HG02938 (cell line): Measurements from ENCODE around the gene STARD9.
A peak's percentile ranks its signal among the peaks of the same experiment; 100 is the strongest.
"Not testable (repeated sequence)": the region's sequence is repeated elsewhere in the genome, so short reads cannot be mapped to it uniquely, and the experiment has no call there.

Experiments
- ATAC-seq: cut with Tn5 transposase; IDR thresholded peaks from one replicate; pipeline ENCODE4 v1.9.1; 2021; ENCODE audit warnings: mild to moderate bottlenecking, moderate library complexity; ENCODE audit not compliant: unreplicated experiment

STARD9 gene

DNA sequence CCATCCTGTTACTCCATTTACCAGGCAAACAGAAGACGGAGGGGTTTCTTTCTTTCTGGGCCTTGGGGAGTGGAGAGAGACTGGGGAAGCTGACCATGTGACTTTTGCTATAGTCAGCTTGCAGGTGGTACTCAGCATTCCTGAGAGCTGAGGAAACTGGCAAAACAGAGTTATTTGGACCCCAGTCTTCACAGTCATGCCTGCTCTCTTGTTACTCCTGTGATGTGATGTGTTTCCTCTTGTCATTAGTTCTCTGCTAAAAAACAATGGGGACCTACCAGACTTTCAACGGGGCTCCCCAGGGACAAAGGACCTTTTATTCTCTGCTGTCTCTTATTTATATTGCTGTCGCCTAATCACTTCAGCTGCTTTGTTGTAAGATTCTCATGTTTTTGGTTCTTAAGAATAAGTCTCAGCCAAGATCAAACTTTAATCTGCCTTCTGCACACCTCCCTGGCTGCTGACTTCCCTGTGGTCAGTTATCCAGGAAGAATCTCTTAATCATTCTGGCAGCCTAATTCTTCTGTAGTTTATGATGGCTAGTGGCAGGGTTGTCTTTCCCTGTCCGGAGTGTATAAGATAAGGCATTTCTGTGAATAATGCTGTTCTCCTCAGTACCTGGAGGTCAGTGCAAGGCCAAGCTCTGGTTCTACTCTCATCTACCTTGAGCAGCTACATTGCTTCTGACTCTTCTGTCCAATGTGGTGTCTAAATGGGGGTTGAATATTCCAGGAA lies 8.8 kb downstream of the STARD9 start:
- no peak for ATAC-seq

DNA sequence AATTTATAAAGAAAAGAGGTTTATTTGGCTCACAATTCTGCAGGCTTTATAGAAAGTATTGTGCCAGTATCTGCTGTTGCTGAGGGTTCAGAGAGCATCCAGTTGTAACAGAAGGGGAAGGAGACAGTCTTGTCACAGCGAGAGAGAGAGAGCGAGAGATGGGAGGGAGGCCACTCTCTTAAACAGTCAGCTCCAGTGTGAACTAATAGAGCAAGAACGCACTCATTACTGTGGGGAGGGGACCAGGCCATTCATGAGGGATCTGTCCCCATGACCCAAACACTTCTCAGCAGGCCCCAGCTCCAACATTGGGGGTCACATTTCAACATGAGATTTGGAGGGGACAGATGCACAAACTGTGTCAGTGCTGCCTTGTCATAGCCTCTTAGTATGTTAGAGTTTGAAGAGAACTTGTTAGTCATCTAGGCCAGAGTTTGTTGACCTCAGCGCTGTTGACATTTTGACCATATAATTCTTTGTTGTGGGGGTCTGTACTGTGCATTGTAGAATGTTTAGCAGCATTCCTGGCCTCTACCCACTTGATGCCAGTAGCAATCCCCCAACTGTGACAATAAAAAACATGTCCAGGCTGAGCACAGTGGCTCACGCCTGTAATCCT lies 15.3 kb downstream of the STARD9 start:
- ATAC-seq: no peak

DNA sequence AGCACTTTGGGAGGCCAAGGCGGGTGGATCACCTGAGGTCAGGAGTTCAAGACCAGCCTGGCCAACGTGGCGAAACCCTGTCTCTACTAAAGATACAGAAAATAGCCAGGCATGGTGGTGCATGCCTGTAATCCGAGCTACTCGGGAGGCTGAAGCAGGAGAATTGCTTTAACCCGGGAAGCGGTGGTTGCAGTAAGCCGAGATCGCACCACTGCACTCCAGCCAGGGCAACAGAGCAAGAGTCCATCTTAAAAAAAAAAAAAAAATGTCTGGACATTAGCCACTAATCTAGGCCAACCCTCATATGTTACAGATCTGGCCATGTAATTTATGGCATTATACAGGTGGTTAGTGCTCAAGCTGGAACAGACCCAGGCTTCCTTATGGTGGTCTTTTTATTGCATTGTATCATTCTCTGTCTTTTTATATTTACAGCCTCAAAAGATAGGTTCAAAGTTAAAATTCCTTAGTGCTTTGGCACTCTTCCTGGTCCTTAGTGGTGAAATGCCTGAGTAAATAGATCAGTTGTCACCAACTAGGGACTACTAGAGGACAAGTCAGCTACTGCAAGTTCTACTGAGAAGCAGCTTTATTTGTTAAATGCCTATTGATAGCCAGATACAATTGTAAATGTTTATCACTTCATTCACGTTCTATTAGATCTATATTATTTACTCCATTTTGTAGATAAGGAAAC lies 16.0 kb downstream of the STARD9 start:
- no peak for ATAC-seq

DNA sequence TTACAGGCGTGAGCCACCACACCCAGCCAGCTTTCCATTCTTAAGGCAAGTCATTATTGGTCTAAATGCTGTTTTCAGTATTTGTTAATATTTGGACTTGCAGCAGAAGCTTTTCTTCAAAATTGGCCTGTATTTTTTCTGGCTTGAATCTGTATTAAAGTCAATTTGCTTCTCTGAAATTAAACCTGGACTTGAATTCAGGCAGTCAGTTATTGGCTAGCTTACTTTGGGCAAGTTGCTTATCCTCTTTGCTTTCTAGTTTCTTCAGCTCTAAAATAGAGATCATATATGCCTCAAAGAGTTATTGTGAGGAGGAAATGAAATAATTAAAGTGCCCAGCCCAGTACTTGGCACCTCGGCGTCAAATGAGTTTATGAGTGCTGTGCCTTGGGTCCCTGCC lies 17.3 kb downstream of the STARD9 start:
- ATAC-seq: no peak

DNA sequence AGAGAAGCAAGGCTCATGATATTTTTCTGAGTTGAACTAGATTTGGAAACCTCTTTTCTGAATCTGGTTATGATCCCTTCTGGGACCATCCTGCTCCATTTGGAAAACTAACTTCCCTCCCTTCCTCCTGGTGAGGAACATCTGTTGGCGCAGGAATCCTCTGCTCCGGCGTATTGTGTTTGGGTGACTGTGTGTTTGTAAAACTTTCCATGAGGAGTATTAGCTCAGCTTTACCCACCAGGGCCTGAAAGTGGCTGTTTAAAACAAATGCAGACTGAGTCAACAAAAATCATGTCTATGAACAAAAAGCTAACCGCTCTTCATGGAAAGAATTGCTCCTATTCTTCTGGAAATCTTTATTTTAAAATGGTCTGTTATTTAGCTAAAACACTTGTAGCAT lies 17.7 kb downstream of the STARD9 start:
- no peak for ATAC-seq

DNA sequence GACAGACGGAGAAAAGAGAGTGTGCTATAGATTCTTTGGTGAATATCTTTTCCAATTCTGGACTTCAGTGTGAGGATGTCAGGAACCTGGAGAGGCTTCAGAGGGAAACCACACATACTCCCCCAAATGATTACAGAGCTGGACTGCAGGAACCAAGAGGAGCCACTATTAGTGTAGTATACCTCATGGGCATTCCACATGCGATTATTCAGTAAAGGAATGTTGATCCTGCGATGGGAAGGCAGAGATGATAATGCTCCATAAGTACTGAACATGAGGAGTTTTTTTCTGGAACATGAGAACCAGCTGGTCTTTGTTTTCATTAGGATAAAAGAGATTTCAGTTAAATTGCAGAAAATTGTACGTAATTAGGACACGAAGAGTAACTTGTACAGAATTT lies 18.7 kb downstream of the STARD9 start:
- no peak for ATAC-seq

DNA sequence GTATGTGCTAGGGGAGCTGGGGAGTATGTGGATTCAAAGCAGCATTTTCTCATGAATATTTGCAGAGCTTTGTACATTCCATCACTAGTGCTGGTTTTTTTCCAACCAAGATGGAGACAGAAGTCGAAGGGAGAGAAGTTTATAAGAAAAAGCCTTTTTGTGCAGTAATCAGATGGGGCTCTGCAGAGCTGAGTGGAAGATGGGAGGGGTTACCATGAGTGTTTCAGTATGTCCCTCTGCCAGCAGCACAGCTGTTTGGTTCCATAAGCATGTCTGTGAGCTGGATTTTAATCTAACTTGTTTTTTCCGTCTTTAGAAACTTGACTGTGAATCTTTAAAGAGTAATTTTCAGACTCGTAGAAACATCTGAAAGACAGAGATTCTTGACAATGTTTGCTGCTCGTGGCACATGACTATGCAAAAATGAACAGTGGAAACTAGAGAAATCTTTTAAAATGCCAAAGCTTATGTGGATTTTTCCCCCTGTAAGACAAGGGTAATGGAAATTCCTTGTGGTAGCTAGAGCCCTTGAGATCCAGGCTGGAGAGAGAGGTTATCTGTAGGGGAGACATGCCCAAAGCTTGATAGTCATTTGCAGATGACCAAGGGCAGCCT lies 20.3 kb downstream of the STARD9 start:
- ATAC-seq: no peak

DNA sequence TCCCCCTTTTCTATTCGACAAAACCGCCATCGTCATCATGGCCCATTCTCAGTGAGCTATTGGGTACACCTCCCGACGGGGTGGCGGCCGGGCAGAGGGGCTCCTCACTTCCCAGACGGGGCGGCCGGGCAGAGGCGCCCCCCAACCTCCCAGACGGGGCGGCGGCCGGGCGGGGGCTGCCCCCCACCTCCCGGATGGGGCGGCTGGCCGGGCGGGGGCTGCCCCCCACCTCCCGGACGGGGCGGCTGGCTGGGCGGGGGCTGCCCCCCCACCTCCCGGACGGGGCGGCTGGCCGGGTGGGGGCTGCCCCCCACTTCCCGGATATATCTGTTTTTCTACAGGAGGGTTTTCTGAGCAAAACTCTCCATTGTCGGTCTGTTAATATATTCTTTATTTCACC lies 25.9 kb downstream of the STARD9 start:
- ATAC-seq: not testable (repeated sequence)

DNA sequence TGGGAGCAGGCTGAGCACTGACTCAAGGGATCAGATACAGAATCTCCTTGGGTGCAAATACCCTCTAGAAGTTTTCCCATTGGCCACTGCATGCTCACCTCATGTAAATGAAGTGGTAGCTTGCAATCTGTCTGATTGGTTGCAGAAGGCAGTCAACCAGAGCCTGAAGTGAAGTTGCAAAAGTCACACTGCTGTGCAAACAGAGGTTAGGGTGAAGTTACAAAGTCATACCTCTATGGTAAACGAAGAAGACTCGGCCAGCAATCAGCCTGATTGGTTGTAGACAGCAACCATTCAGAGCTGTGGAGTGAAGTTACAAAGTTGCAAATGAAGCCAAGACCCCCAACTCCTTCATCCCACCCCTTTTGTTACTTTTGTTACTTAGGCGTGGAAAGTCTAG lies 27.1 kb downstream of the STARD9 start:
- ATAC-seq: no peak

DNA sequence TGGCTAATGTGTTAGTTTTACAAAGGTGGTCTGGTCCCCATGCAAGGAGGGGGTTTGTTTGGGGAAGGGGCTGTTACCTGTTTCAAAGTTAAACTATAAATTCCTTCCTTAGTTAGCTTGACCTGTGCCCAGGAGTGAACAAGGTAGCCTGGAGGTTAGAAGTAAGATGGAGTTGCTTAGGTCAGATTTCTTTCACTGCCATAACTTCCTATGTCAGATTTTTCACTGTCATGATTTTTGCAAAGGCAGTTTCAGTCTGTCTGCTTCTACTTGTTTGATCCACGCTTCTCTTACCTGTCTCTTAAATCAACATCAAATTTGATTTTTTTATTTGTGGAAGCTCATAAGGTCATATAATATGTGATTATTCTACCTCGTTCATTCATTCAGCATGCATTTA lies 28.6 kb downstream of the STARD9 start:
- no peak for ATAC-seq

DNA sequence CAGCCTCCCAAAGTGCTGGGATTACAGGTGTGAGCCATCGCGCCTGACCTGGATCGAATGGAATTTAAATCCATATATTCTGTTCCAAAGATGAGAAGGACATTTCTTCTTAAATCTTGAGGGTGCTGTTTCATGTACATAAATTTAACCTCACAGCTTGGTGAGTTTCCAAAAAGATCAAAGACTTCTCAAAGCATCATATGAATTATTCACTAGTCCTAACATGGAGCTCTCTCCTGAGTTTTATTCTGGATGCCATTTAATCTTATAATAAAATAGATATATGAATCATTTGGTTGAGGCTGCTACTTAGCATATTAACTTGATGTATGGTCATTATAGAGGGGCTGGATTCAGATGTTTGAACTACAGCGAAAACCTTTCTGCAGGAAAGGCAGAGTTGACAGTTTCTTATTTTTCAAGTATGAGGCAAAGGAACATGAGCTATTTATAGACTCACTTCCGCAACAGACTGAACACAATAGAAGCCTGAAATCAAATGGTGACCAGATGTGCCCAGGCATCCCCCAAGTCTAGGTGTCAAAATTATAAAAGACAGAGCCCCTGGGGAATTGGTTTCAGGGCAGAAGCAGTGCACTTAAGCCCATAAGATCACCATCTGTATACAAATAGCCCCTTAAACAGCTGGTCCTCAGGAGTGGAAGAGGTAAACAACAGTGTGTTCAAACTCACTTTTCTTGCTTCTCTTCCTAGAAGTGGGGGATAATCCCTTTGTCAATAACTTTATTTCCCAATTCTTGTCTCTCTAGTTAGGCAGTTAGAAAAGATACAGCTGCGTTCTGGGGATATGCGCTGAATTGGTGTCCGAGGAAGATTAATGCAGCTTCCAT lies 29.7 kb downstream of the STARD9 start:
- ATAC-seq: peak; percentile 46

DNA sequence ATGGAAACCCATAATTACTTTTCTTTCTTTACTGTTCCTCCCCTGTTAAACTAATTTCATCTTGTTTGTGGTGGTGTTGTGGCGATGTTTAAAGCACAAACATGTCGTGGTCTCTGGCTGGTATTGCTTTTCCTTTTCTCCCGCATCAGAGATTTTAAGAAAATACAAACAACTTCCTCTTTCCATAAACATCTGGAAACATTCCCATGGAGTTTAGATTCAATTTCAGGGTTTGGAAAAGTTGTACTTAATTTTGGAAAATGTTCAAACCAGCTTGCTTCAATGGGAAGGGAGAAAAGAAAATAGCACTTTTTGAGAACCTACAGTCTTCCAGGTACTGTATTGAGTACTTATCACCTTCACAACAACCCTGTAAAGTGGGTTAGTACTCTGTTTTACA lies 30.4 kb downstream of the STARD9 start:
- no peak for ATAC-seq

DNA sequence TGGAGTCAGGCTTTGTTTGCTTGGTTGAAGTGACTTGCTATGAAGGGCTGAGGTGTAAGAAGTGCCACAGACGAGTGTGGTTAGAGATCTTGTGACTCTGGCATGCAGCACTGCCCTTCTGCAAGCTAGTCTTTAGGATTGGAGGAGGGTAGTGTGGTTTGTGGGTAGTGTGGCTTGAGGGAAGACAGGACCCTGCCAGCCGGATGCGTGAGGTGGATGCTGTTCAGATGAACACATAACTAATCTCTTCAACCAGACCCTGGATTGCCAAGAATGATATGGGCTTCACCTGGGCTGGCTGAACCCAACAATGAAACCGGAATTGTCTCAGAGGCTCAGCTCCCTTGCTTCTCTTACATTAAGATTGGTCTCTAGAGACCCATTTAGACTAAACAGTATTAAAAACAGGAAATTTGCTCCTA lies 32.7 kb downstream of the STARD9 start:
- ATAC-seq: peak; percentile 39

DNA sequence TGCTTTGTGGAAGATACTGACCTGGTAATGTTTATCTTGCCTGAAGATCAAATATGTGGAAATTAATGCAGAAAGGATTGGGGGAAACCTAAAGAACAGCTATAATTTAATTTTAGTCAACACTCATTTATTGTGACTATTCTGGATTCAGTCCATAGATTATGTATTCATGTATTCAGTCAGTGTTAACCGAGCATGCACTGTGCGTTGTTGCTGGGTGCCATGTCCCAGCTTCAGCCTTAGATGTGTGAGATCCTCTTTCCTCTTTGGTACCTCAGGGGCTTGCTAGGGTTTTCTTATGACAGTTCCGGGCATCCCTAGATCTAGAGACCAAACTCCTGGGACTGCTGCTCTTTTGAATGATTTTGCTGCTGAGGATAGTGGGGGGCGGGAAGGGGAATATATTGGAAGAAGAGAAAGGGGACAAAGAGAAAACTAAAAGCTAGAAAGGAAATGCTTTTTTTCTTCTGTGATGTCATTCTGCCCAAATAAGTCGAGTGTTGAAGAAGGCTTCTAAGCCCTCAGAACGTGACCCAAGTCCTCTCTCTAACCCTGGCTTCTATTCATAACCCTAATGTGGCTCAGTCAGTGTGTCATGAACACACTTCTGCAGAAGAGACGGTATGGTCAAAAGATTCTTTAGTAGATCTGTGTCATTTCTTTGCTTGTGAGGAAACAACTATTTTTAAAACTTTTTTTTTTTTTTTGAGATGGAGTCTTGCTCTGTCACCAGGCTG lies 33.5 kb downstream of the STARD9 start:
- no peak for ATAC-seq

DNA sequence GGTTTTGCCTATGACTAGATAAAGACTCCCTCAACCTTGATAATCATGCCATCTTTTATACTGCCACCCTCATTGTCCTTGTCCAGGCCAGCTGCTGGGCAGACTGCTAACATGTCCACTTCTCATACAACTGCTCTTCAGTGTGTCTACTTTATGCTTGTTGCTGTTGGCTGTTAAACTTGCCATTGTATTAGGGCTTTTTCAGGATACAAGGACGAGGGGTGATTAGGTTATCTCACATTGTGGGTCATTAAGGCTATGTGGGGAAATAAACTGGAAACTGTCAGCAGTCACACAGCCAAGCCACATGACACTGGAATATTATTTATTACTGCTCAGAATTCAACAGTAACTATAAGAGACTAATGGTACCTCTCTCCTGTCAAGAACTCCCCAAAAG lies 36.1 kb downstream of the STARD9 start:
- no peak for ATAC-seq

DNA sequence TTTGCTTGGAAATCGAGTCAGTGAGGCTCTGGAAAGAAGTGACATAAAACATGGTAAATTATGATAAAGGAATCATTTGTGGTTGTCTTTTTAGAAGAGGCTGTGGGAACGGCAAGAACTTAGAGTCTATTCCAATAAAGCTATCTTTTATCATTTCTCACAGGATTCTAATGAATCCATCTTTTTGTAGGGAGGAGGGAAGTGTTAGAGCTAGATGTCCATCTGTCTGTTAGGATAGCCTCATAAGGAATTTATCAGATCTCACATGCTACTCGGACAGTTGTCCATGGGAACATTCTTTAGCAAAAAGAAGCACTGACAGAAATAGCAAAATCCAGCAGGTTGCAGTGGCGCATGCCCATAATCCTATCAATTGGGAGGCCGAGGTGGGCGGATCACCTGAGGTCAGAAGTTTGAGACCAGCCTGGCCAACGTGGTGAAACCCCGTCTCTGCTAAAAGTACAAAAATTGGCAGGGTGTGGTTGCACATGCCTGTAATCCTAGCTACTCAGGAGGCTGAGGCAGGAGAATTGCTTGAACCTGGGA lies 37.0 kb downstream of the STARD9 start:
- ATAC-seq: no peak

DNA sequence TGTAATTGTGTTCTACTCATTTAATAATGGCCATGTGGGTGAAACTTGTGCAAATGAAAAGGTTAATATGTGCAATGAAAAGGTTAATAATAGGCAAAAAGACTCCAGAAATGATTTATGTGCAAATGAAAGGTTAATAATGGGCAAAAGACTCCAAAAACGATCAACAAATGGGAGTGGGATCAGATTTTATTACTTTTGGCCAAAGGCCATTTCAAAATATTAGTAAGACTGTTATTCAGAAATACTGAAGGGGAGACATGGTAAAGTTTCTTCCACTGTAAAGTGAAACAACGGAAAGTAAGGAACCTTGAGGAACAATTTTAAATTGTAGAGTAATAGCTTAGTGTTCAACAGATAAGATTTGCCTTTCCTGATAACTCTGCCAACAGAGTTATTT lies 40.7 kb downstream of the STARD9 start:
- ATAC-seq: no peak

DNA sequence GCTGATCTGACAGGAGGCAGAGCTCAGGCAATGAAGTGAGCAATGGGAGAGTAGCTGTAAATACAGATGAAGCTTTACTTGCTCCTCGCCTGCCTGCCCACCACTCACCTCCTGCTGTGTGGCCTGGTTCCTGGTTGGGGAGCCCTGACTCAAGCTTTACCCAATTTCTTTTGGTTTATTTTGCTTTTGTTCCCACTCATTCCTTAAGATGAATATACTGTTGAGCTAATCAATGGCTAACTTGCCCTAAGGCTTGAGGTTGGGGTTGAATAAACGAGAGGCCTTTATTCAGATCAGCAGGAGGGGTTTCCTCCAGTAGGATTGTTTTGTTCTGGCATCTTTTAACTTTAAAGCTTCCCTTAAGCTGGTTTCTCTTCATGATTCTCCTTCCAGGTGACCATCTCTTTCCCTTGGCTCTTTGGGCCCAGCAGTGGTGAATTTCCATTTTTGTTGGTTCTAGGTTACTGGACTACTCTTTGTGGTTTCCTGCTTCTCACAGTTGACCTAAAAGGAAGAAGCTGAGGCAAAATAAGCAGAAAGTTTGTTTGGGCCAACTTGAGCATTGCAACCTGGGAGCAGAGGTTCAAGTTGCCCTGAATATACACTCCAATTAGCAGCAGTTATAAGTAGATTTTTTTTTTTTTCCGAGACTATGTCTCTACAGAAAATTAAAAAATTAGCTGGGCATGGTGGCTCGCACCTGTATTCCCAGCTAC lies 44.4 kb downstream of the STARD9 start:
- no peak for ATAC-seq

DNA sequence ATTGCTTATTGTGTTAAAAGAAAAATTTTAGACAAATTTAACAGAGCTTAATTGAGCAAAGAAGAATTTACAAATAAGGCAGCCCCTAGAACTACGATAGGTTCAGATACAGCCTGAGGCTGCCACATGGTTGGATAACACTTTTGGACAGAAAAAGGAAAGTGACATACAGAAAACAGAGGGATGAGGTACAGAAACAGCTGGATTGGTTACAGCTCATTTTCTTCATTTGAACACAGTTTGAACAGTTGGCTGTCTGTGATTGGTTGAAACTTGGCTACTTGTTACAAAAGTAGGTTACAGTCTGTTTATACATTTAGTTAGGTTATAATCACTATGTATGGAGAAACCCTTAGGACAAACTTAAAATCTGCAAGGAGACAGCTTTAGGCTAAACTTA lies 46.0 kb downstream of the STARD9 start:
- no peak for ATAC-seq
